Measurements from ENCODE around the gene RAD23A.

- TF ChIP-seq CTCF (IDR thresholded peaks at IDR 0.05) (no peak), POLR2A (IDR thresholded peaks at IDR 0.05) (no peak)
Observed at GRCh38 chr19:12896460-12896859, 49.2 kb upstream of the RAD23A start.
